ENCODE measurements around the gene LGI1. TPM values are rescaled to one million over a fixed set of nuclear protein-coding genes. Genes with fewer than 3 reads are reported as not detected.

The LGI1 gene
- total RNA-seq, 2 donors from 2014 or later = 0.44 TPM; not detected in 1

- Histone ChIP-seq H3K27me3 (no peaks in the 10 kb centered on the region), H3K36me3 (no peaks in the 10 kb centered on the region), H3K4me3 (no peak overlapping the region), H3K4me1 (no peaks in the 10 kb centered on the region), H3K9me3 (no peaks in the 10 kb centered on the region), H3K27ac (no peak overlapping the region)
- no peak for DNase-seq (ENCODE audit: low spot score)
- TF ChIP-seq, protein P1, sequence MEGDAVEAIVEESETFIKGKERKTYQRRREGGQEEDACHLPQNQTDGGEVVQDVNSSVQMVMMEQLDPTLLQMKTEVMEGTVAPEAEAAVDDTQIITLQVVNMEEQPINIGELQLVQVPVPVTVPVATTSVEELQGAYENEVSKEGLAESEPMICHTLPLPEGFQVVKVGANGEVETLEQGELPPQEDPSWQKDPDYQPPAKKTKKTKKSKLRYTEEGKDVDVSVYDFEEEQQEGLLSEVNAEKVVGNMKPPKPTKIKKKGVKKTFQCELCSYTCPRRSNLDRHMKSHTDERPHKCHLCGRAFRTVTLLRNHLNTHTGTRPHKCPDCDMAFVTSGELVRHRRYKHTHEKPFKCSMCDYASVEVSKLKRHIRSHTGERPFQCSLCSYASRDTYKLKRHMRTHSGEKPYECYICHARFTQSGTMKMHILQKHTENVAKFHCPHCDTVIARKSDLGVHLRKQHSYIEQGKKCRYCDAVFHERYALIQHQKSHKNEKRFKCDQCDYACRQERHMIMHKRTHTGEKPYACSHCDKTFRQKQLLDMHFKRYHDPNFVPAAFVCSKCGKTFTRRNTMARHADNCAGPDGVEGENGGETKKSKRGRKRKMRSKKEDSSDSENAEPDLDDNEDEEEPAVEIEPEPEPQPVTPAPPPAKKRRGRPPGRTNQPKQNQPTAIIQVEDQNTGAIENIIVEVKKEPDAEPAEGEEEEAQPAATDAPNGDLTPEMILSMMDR (IDR thresholded peaks at IDR 0.05) = no peak
These were observed 38.4 kb downstream of the LGI1 start for GRCh38 chr10:93796167-93796566.

DNA sequence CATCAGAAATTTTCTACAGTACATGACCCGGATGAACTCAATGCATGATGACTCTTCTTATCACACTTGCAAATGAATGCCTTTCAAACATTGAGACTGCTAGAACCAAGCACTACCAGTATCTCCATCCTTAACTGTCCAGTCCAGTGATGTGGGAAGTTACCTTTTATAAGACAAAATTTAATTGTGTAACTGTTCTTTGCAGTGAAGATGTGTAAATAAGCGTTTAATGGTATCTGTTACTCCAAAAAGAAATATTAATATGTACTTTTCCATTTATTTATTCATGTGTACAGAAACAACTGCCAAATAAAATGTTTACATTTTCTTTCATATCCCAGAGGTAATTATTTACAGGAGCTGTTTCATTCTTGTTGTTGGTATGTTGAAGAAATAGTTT lies 40.1 kb downstream of the LGI1 start:
- no peaks in the 10 kb centered on the region for H3K9me3 ChIP-seq
- no peak for DNase-seq (ENCODE audit: low spot score)
- H3K27ac ChIP-seq = no peak overlapping the region
- no peaks in the 10 kb centered on the region for H3K27me3 ChIP-seq
- TF ChIP-seq, protein P1 (IDR thresholded peaks at IDR 0.05) = no peak
- no peak overlapping the region for H3K4me3 ChIP-seq
- H3K4me1 ChIP-seq = no peaks in the 10 kb centered on the region
- no peaks in the 10 kb centered on the region for H3K36me3 ChIP-seq

GRCh38 chr10:93799155-93799708 lies 41.5 kb downstream of the LGI1 start:
- Histone ChIP-seq H3K27me3 (no peaks in the 10 kb centered on the region), H3K4me1 (no peaks in the 10 kb centered on the region), H3K9me3 (no peaks in the 10 kb centered on the region), H3K4me3 (no peak overlapping the region), H3K36me3 (no peaks in the 10 kb centered on the region), H3K27ac (no peak overlapping the region)
- DNase-seq (ENCODE audit: low spot score) = no peak
- TF ChIP-seq, protein P1 (IDR thresholded peaks at IDR 0.05) = no peak

- TF ChIP-seq, protein P1 (IDR thresholded peaks at IDR 0.05) = no peak
- Histone ChIP-seq H3K4me1 (peaks cover 0 to 7% of the 10 kb centered on the region in 2 donors), H3K9me3 (no peaks in the 10 kb centered on the region), H3K27me3 (no peaks in the 10 kb centered on the region), H3K36me3 (no peaks in the 10 kb centered on the region), H3K27ac (no peak overlapping the region), H3K4me3 (no peak overlapping the region)
- no peak for DNase-seq (ENCODE audit: low spot score)
These were observed 46.5 kb downstream of the LGI1 start for GRCh38 chr10:93804200-93804599.

GRCh38 chr10:93806903-93807302 lies 49.2 kb downstream of the LGI1 start:
- Histone ChIP-seq H3K27ac (no peak overlapping the region), H3K4me1 (peaks cover 0 to 7% of the 10 kb centered on the region in 2 donors), H3K4me3 (no peak overlapping the region), H3K9me3 (no peaks in the 10 kb centered on the region), H3K36me3 (no peaks in the 10 kb centered on the region), H3K27me3 (no peaks in the 10 kb centered on the region)
- DNase-seq (ENCODE audit: low spot score) = peak; percentile 63
- TF ChIP-seq, protein P1 (IDR thresholded peaks at IDR 0.05) = no peak

DNA sequence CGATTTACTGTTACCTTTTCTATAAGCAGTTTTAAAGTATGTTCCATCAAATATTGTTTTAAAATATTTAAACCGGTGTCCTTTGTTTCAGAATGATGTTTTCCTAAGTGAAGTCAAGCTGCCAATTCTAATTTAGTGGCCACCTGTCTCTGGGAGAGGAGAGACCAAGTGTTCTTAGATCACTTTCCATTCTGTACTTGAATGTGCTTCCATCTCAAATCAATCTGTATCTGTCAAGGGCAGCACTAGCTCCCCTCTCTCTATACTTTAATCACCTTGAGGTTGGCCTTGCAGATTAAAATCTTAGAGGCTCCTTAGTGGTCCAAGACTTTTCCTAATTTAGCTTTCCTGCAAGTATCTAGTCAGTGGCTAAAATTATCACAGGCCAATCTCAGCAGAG lies 49.6 kb downstream of the LGI1 start:
- Histone ChIP-seq H3K36me3 (no peaks in the 10 kb centered on the region), H3K4me1 (peaks cover 0 to 7% of the 10 kb centered on the region in 2 donors), H3K27ac (no peak overlapping the region), H3K4me3 (no peak overlapping the region), H3K27me3 (no peaks in the 10 kb centered on the region), H3K9me3 (no peaks in the 10 kb centered on the region)
- no peak for DNase-seq (ENCODE audit: low spot score)
- TF ChIP-seq, protein P1 (IDR thresholded peaks at IDR 0.05) = no peak
